Fibroblast of skin of right biceps (primary cell): Measurements from ENCODE around the gene ZSWIM3.

ENCODE experiments used
- DNase-seq: peaks from one replicate; pipeline ENCODE4 v3.0.0-alpha.2; 2013

Gene ZSWIM3

DNA sequence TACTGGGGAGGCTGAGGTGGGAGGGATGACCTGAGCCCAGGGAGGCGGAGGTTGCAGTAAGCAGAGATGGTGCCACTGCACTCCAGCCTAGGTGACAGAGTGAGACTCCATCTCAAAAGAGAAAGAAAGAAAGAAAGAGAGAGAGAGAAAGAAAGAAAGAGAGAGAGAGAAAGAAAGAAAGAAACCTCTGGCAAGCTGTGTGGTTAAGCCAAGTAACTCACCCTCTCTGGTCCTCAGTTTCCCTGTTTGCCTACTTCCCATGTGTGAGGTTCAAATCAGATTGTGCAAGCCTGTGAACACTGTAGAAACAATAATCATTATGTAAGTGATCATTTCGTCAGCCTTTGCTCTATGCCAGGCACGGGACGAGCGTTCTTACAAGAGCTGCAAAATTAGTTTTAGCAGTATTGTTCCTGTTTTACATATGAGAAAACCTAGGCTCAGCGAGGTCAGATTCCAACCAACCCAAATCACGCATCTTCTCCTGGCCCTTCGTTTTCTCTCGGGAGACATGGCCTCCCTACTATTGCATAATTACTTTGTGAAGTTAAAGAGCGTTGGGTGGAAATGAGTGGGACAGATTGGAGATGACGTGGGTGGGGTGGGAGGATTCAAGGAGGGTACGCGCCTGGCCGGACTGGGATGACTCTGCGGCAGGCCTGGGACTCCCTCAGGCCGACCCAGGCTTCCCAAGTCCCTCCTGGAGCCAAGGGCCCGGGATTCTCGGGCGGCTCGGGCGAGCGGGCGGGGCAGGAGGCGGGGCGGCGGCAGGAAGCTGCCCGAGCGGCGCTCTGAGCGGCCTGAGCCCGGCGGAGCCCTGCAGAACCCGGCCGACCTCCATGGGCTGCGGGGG, 24.2 kb upstream of the ZSWIM3 start, which contains the start of gene SNX21:
SNX21 (plus strand) TSS at position 770 of the 853 bp plus-strand sequence. CDS start 121 bp downstream, outside the sequence.
- DNase-seq = peak; percentile 93

GRCh38 chr20:45833883-45834796, 23.3 kb upstream of the ZSWIM3 start:
- peak; percentile 72 for DNase-seq

DNA sequence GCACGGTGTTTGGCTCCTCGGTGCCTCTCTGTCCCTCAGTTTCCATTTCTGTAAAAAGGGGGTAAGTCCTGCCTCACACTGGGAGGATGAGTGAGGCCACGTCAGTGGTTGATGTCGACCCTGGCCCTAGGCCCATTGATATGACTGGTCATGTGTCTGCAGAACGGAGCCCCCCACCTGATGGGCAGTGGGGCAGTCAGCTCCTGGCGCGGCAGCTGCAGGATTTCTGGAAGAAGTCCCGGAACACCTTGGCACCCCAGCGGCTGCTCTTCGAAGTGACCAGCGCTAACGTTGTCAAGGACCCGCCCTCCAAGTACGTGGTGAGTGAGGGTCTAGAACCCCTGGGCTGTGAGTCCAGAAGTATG, 22.6 kb upstream of the ZSWIM3 start:
- no peak for DNase-seq

DNA sequence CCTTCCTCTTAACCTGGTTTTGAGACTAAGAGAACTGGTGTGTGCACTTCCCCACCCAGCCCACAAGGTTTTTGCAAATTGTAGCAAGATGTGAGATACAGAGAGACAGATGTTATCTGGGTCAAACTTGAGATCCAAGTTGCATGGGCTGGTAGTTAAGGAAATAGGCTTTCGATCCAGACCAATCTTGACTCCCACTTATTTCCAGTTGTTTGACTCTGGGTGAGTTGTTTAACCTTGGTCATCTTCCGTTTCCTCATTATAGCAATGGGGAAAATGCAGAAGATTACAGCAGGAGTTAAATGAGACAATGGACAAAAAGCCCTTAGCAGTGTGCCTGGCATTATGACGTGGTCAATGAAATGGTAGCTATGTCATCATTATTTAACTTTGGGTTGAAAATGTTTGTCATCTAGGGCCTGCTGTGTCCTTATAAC, 22.1 kb upstream of the ZSWIM3 start:
- DNase-seq = no peak

- DNase-seq = peak; percentile 34
These were observed 21.6 kb upstream of the ZSWIM3 start for GRCh38 chr20:45835825-45836224.

DNA sequence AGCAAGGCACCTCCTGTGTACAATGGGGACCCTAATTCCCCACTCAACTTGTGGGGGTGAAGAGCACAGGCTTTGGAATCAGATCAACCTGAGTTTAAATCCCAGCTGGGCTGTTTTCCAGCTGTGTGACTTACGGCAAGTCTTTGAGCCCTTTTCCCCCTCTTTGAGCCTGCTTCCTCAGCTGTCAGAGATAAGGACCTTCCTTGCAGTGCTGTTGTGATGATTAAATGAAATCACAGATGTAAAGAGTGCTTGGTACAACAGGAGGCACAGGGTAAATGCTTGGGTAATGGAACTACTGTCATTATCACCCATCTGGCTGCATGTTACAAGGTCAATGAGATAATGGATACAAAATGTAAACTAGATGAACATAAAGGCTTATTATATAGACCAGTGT, 20.6 kb upstream of the ZSWIM3 start:
- DNase-seq = no peak

DNA sequence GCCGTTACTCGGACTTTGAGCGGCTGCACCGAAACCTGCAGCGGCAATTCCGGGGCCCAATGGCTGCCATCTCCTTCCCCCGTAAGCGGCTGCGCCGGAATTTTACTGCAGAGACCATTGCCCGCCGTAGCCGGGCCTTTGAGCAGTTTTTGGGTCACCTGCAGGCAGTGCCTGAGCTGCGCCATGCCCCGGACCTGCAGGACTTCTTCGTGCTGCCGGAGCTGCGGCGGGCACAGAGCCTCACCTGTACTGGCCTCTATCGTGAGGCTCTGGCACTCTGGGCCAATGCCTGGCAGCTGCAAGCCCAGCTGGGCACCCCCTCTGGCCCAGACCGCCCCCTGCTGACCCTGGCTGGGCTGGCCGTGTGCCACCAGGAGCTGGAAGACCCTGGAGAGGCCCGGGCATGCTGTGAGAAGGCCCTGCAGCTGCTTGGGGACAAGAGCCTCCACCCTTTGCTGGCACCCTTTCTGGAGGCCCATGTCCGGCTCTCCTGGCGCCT, 16.7 kb upstream of the ZSWIM3 start:
- no peak for DNase-seq

- DNase-seq = no peak
These were observed 15.8 kb upstream of the ZSWIM3 start for GRCh38 chr20:45841407-45842129.

DNA sequence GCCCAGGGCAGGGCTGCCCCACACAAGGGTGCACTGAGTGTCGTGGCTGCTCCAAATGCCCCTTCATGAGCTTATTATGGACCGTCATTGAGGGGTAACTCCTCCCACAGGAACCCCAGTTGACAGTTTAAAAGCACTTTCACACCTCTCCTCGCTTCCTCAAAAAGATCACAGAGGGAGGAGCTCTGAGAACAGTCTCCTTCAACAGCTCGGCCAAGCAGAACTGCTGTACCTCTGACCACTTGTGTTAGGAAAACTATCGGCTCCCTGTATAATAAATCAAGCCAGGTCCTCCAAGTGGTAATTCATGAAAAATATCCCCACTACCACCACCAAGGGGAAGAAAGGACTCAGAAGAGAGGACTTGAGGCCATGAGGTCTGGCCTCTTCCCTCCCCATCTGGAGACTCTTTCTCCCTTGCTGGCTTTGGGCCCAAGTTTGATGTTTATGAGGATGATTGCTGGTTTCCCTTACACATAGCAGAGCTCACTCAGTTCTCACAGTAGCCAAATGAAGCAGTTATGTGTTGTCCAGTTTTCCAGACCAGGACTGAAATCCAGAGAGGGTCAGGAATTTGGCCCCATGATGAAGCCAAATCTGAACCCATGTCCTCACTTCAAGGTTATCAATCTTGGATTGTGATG, 15.1 kb upstream of the ZSWIM3 start:
- no peak for DNase-seq

DNA sequence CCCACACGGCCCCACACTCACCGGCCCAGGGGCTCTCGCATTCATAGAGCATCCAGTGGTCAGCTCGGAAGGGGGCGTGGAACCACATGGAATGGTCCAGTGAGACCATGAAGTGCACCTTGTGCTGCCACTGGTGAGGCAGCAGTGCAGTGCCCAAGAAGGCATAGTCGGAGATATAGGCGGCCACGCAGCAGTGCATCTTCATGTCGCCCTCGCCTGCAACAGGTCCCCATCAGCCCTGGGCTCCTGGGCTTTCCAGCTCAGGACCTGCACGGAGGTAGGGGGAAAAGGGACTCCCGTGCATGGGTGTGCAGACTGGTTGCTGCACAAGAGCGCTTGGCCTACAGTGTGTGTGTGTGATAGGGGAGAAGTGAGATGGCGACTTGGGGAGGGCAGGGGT, 13.9 kb upstream of the ZSWIM3 start:
- DNase-seq = no peak

DNA sequence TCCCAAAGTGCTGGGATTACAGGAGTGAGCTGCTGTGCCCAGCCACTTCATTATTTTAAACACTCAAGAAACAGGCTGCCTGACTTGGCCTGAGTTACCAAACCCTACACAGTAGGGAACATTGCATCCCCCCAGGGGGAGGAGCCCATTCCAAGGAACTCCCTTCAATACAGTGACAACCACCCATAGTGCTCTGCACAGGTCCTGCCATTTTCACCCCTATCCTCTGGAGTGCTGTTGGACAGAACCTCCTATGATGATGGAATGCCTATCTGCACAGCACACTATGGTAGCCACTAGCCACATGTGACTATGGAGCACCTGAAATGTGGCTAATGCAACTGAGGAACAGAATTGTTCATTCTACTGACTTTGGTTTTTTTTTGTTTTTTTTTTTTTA, 12.0 kb upstream of the ZSWIM3 start:
- DNase-seq = no peak

- no peak for DNase-seq
These were observed 9.0 kb upstream of the ZSWIM3 start for GRCh38 chr20:45848421-45848820.

GRCh38 chr20:45848969-45849582, 8.3 kb upstream of the ZSWIM3 start:
- no peak for DNase-seq

- DNase-seq = no peak
These were observed 7.2 kb upstream of the ZSWIM3 start for GRCh38 chr20:45850238-45850637.

DNA sequence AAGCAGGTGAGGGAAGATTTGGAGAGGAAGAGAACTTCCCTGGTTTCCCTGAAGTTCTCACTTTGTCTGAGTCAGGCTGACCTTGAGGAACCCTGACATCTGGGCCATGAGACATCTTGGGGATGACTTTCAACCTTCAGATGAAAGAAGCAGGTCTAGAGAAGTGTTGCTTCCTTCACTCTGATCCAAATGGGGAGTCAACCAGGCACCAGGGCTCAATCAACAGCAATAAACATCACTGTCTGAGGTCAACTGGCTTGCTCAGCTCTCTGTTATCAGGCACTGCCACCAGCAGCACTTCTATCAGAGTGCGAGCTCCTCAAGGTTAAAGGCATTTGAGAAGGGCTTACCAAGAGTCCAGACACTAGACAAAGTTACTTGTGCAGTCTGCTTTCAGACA, 6.5 kb upstream of the ZSWIM3 start:
- no peak for DNase-seq

DNA sequence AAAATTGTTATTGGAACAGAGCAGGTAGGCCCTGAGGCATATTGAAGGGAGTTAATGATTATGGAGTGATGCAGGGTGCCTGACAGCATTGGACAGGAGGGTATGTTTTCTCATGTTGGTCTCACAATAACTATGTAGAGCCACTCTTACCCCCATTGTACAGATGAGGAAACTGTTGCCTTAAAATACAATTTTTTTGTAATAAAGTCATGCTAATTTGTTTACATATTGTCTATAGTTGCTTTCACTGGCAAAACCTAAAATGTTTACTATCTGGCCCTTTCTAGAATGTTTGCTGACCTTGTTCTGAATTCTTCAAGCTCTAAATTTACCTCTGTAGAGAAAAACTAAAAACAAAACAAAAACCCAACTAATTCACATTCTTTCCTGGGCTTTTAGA, 5.9 kb upstream of the ZSWIM3 start:
- no peak for DNase-seq

- no peak for DNase-seq
These were observed 5.1 kb upstream of the ZSWIM3 start for GRCh38 chr20:45852326-45852725.

DNA sequence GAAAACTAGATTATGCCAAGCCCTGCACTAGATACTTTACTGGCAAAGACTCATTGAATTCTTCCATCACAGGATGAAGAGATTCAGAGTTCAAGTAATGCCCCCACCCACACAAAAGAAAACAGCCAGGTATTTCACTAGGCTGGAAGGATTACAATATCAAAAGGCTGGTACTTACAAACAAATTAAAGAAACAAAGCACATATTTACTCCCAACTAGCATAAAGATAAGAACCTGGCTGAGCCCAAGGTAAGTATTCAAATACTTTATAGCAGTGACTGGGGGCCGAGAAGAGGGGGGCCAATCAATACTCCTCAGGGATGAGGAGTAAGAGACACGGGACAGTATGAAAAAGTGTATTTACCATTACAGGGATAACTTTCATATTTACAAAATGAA, 3.9 kb upstream of the ZSWIM3 start:
- no peak for DNase-seq

- DNase-seq = no peak
These were observed 435 bp downstream of the ZSWIM3 start for GRCh38 chr20:45857882-45858216.

DNA sequence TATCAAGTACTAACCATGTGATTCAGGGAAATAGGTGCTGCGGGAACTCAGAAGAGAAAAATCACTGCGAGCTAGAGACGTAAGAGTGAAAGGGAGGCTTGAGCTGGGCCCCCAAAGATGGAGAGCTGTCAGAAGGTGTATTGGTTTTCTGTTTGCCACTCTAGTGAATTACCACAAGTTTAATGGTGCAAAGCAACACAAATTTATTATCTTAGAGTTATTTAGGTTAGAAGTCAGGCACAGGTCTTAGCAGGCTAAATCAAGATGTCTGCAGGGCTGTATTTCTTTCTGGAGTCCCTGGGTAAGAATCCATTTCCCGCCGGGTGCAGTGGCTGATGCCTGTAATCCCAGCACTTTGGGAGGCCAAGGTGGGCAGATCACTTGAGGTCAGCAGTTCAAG, 2.5 kb downstream of the ZSWIM3 start:
- DNase-seq = no peak

DNA sequence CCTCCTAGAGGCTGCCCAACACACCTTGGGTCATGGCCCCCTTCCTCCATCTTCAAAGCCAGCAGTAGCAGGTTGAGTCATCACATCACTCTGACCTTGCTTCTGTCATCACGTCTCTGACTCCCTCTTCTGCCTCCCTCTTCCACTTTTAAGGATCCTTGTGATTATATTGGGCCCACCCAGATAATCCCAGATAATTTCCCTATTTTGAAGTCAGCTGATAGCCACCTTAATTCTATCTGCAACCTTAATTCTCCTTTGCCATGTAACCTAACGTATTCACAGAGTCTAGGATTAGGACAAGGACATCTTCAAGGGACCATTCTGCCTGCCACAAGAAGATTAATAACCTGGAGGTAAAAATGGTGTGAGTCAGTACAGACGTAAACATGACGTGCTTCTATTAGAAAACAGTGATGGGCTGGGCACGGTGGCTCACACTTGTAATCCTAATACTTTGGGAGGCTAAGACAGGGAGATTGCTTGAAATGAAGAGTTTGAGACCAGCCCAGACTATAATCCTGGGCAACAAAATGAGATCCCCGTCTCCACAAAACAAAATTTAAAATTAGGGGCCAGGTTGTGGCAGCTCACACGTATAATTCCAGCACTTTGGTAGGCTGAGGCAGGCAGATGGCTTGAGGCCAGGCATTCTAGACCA, 3.3 kb downstream of the ZSWIM3 start:
- no peak for DNase-seq
